IMR-90 (cell line): ENCODE measurements around the gene MPND. TPM values are rescaled to one million over a fixed set of nuclear protein-coding genes. Genes with fewer than 3 reads are reported as not detected.

Source experiments
- ATAC-seq: fragments of 200-7000 bp; cut with Tn5 transposase; 2 replicates; pipeline ENCODE4 v1.9.1; 2020; ENCODE audit warnings: low read depth, mild to moderate bottlenecking, moderate library complexity
- BruUV-seq: library from RNA; stranded (reverse); fragments of 400-500 nt; replicated peaks from 2 replicates; lab custom pipeline; 2021; lab: Mats Ljungman, UMichigan
- CTCF ChIA-PET: fragments of 300-600 bp; formaldehyde crosslinking; extraction: SDS; loops from one replicate; lab custom pipeline; 2021; ENCODE audit warnings: antibody characterized with exemption; lab: Yijun Ruan, JAX
- POLR2A ChIA-PET: fragments of 300-600 bp; sonication (Branson Sonifier 250); formaldehyde crosslinking; loops from one replicate; lab custom pipeline; 2022; ENCODE audit warnings: antibody characterized with exemption; ENCODE audit not compliant: unreplicated experiment; lab: Charles Lee
- DNase-seq: peaks from one replicate; pipeline ENCODE4 v3.0.0; 2013
- H2AFZ ChIP-seq: replicated peaks from 2 replicates; pipeline ENCODE3; 2013; ENCODE audit warnings: low read length, mild to moderate bottlenecking; ENCODE audit not compliant: poor library complexity
- H2AK5ac ChIP-seq: 2 replicates; pipeline ENCODE4 v1.6.1; 2013; ENCODE audit warnings: low read depth, low read length, inconsistent platforms
- H2AK9ac ChIP-seq: replicated peaks from 2 replicates; pipeline ENCODE3; 2013; ENCODE audit warnings: mild to moderate bottlenecking, low read depth, low read length, moderate library complexity; ENCODE audit not compliant: poor library complexity
- H2BK120ac ChIP-seq: 2 replicates; pipeline ENCODE4 v1.6.1; 2013; ENCODE audit warnings: low read depth, low read length, inconsistent platforms
- H2BK15ac ChIP-seq: 3 replicates; pipeline ENCODE4 v1.6.1; 2013; ENCODE audit warnings: low read depth, low read length, inconsistent platforms
- H2BK20ac ChIP-seq: 2 replicates; pipeline ENCODE4 v1.6.1; 2013; ENCODE audit warnings: low read depth, mild to moderate bottlenecking, inconsistent platforms, low read length, moderate library complexity
- H2BK5ac ChIP-seq: 2 replicates; pipeline ENCODE4 v1.6.1; 2013; ENCODE audit warnings: mild to moderate bottlenecking, low read depth, low read length, inconsistent platforms; ENCODE audit not compliant: poor library complexity, severe bottlenecking
- H3K14ac ChIP-seq: replicated peaks from 2 replicates; pipeline ENCODE4 v1.6.1; 2013; ENCODE audit warnings: low read depth, low read length, inconsistent platforms
- H3K18ac ChIP-seq: 2 replicates; pipeline ENCODE4 v1.6.1; 2013; ENCODE audit warnings: low read depth, low read length, control low read depth
- H3K23ac ChIP-seq: 2 replicates; pipeline ENCODE4 v1.6.1; 2013; ENCODE audit warnings: low read depth, low read length, inconsistent platforms
- H3K27ac ChIP-seq: 2 replicates; pipeline ENCODE4 v1.5.1; 2013; ENCODE audit warnings: mild to moderate bottlenecking, control low read depth, low read length; ENCODE audit not compliant: insufficient read depth
- H3K27me3 ChIP-seq: 2 replicates; pipeline ENCODE4 v1.6.1; 2013; ENCODE audit warnings: low read length; ENCODE audit not compliant: control insufficient read depth, insufficient read depth
- H3K36me3 ChIP-seq: 2 replicates; pipeline ENCODE4 v1.6.1; 2013; ENCODE audit warnings: low read length, mixed read lengths; ENCODE audit not compliant: control insufficient read depth, insufficient read depth
- H3K4ac ChIP-seq: 2 replicates; pipeline ENCODE4 v1.6.1; 2013; ENCODE audit warnings: low read depth, low read length, inconsistent platforms
- H3K4me1 ChIP-seq: 2 replicates; pipeline ENCODE4 v1.6.1; 2013; ENCODE audit warnings: low read length, mixed read lengths; ENCODE audit not compliant: control insufficient read depth, insufficient read depth
- H3K4me2 ChIP-seq: 2 replicates; pipeline ENCODE4 v1.6.1; 2013; ENCODE audit warnings: low read depth, mild to moderate bottlenecking, control low read depth, low read length, moderate library complexity
- H3K4me3 ChIP-seq: 2 replicates; pipeline ENCODE4 v1.5.1; 2013; ENCODE audit warnings: low read depth, mild to moderate bottlenecking, control low read depth, low read length, moderate library complexity; ENCODE audit not compliant: insufficient read depth
- H3K56ac ChIP-seq: 2 replicates; pipeline ENCODE4 v1.6.1; 2013; ENCODE audit warnings: low read length, inconsistent platforms; ENCODE audit not compliant: insufficient read depth; ENCODE audit errors: extremely low read depth
- H3K79me1 ChIP-seq, 2 experiments: 2 replicates each; pipeline ENCODE4 v1.6.1; 2013; ENCODE audit warnings: low read length in 2 of 2, inconsistent platforms in 1 of 2, low read depth in 1 of 2
- H3K9ac ChIP-seq: 2 replicates; pipeline ENCODE4 v1.6.1; 2013; ENCODE audit warnings: low read depth, low read length, control low read depth
- H3K9me1 ChIP-seq: 2 replicates; pipeline ENCODE4 v1.6.1; 2013; ENCODE audit warnings: low read length, inconsistent platforms; ENCODE audit not compliant: insufficient read depth
- H3K9me3 ChIP-seq: 2 replicates; pipeline ENCODE4 v1.6.1; 2013; ENCODE audit warnings: low read length; ENCODE audit not compliant: control insufficient read depth, insufficient read depth
- H4K20me1 ChIP-seq: 2 replicates; pipeline ENCODE4 v1.6.1; 2013; ENCODE audit warnings: low read length, inconsistent platforms; ENCODE audit not compliant: insufficient read depth
- H4K5ac ChIP-seq: 2 replicates; pipeline ENCODE4 v1.6.1; 2013; ENCODE audit warnings: mild to moderate bottlenecking, low read depth, low read length, control low read depth
- H4K8ac ChIP-seq, 2 experiments: 2 replicates each; pipeline ENCODE4 v1.6.1; 2013; ENCODE audit warnings: low read depth in 2 of 2, low read length in 2 of 2, control low read depth in 1 of 2, inconsistent platforms in 1 of 2
- H4K91ac ChIP-seq: 2 replicates; pipeline ENCODE4 v1.6.1; 2013; ENCODE audit warnings: low read depth, low read length, inconsistent platforms; ENCODE audit not compliant: insufficient read depth
- BHLHE40 ChIP-seq: fragments of 150-350 bp; IDR thresholded peaks from 2 replicates; pipeline ENCODE4 v1.6.1; 2016; ENCODE audit warnings: mild to moderate bottlenecking, low read depth, low read length
- CEBPB ChIP-seq: IDR thresholded peaks from 2 replicates; pipeline ENCODE4 v1.6.1; 2012; ENCODE audit warnings: low read depth, low read length, improper control_type of control experiment
- CHD1 ChIP-seq: IDR thresholded peaks from 2 replicates; pipeline ENCODE4 v1.6.1; 2012; ENCODE audit warnings: low read depth, low read length, improper control_type of control experiment
- NFE2L2 ChIP-seq: fragments of 150-350 bp; IDR thresholded peaks from 2 replicates; pipeline ENCODE4 v1.6.1; 2016; ENCODE audit warnings: low read depth, mild to moderate bottlenecking, low read length
- RCOR1 ChIP-seq: IDR thresholded peaks from 2 replicates; pipeline ENCODE4 v1.6.1; 2012; ENCODE audit warnings: mild to moderate bottlenecking, low read length, improper control_type of control experiment; ENCODE audit not compliant: insufficient replicate concordance
- RFX5 ChIP-seq: IDR thresholded peaks from 2 replicates; pipeline ENCODE4 v1.8.0; 2012; ENCODE audit warnings: low read depth, mild to moderate bottlenecking, low read length, moderate library complexity
- WGBS, 2 experiments: methylation state at CpG; one replicate each; pipeline versions ENCODE4 v1.1.5 to v1.1.7; 2013; ENCODE audit warnings: missing lambda C conversion rate in 2 of 2; ENCODE audit not compliant: insufficient read length in 1 of 2; ENCODE audit errors: extremely low coverage in 2 of 2; 5-methylcytosine and 5-hydroxymethylcytosine counted together
- dilution Hi-C: fragments of 300-500 bp; cut with HindIII; formaldehyde crosslinking; loops from one replicate; pipeline ENCODE4 v1.14.3; 2018; ENCODE audit warnings: low sequenced_read_pairs; ENCODE audit not compliant: unreplicated experiment
- in situ Hi-C: fragments of 300-500 bp; cut with MboI; formaldehyde crosslinking; loops from 3 replicates; pipeline ENCODE4 v1.14.3; 2019; ENCODE audit warnings: low sequenced_read_pairs, inconsistent platforms, mixed read lengths
- intact Hi-C: fragments of 100-400 bp; cut with micrococcal nuclease; formaldehyde crosslinking; loops from 2 replicates; pipeline ENCODE4 v1.10.0; 2022
- polyA plus RNA-seq, 3 experiments: library from polyadenylated mRNA; depleted of rRNA; stranded (reverse); fragments of >200 nt; gene quantifications; 2 replicates each; pipeline ENCODE4 v1.2.3, GENCODE V29; 2012; ENCODE audit warnings: low replicate concordance in 1 of 3
- total RNA-seq: library from RNA; depleted of rRNA; stranded (reverse); fragments of >200 nt; gene quantifications from 2 replicates; pipeline ENCODE4 v1.2.3, GENCODE V29; 2012

MPND gene
- total and polyA plus RNA-seq, 2 of the 4 experiments (the other 2 are of a cell fraction), result 2.3 to 8.1 TPM

- Histone ChIP-seq H3K4me2 (no peak overlapping the region), H2BK5ac (no peak overlapping the region), H2BK15ac (no peak overlapping the region), H3K9me3 (no peaks in the 10 kb centered on the region), H3K56ac (no peak overlapping the region), H4K5ac (no peak overlapping the region), H3K9me1 (no peaks in the 10 kb centered on the region), H3K23ac (no peak overlapping the region), H4K20me1 (peaks cover 14% of the 10 kb centered on the region), H3K4me1 (peaks cover 10% of the 10 kb centered on the region; the same call in 1 of the 2 replicates), H2BK20ac (no peak overlapping the region), H3K36me3 (peaks cover 64% of the 10 kb centered on the region), H2AK5ac (no peak overlapping the region), H2AK9ac (peak overlapping the region; percentile 91), H4K8ac (no peak overlapping the region), H3K4me3 (no peak overlapping the region), H3K14ac (no peak overlapping the region), H4K91ac (no peak overlapping the region), H3K18ac (no peak overlapping the region), H3K27me3 (no peaks in the 10 kb centered on the region), H3K9ac (no peak overlapping the region), H2AFZ (peak overlapping the region; percentile 51), H3K27ac (no peak overlapping the region), H3K4ac (no peak overlapping the region), H2BK120ac (no peak overlapping the region), H3K79me1 (peaks cover 8 to 36% of the 10 kb centered on the region in 2 experiments)
- dilution Hi-C loops (no loop called here), in situ Hi-C loops (no loop called here), intact Hi-C loops (no loop called here)
- CTCF ChIA-PET, result interaction anchor here (1.1 kb wide), 1 partner anchor 185 kb away, joined by 5 read pairs; no protein-coding TSS in a partner anchor
- WGBS, 2 experiments, result 76% methylated on average over 16 of the region's 32 CpGs; no CpG with 5 or more reads in 1 of the 2 experiments
- ATAC-seq (no peak), DNase-seq (no peak)
- no TSS peak for BruUV-seq
- POLR2A ChIA-PET, result no interaction called here
- TF ChIP-seq NFE2L2 (no peak), RFX5 (no peak), CHD1 (no peak), BHLHE40 (no peak), RCOR1 (no peak), CEBPB (no peak)
Observed at GRCh38 chr19:4362101-4362828, 18.9 kb downstream of the MPND start.
